GM23338 (cell line): ENCODE results near the gene TBKBP1. TPM values are rescaled to one million over a fixed set of nuclear protein-coding genes. Genes with fewer than 3 reads are reported as not detected.

Experiments
- ATAC-seq: fragments of 200-7000 bp; cut with Tn5 transposase; 3 replicates; pipeline ENCODE4 v1.9.1; 2020
- DNase-seq: peaks from one replicate; pipeline ENCODE4 v3.0.0-alpha.2; 2015; ENCODE audit warnings: low spot score
- H2AFZ ChIP-seq: fragments of 200-600 bp; sonication (generic); 2 replicates; pipeline ENCODE4 v1.8.0; 2016; ENCODE audit warnings: antibody characterized with exemption, mild to moderate bottlenecking, moderate library complexity
- H3F3A ChIP-seq: fragments of 200-600 bp; sonication (generic); replicated peaks from 2 replicates; pipeline ENCODE4 v1.8.0; 2017; ENCODE audit warnings: antibody characterized with exemption, mixed run types, low read depth
- H3K27ac ChIP-seq: fragments of 200-600 bp; sonication (generic); 2 replicates; pipeline ENCODE4 v1.6.1; 2016; ENCODE audit warnings: low read depth
- H3K27me3 ChIP-seq: fragments of 200-600 bp; sonication (generic); 2 replicates; pipeline ENCODE4 v1.8.0; 2016; ENCODE audit warnings: mild to moderate bottlenecking, mixed run types, moderate library complexity; ENCODE audit not compliant: insufficient read depth
- H3K36me3 ChIP-seq: fragments of 200-600 bp; sonication (generic); 2 replicates; pipeline ENCODE4 v1.8.0; 2016; ENCODE audit warnings: mild to moderate bottlenecking; ENCODE audit not compliant: insufficient read depth
- H3K4me1 ChIP-seq: fragments of 200-600 bp; sonication (generic); 2 replicates; pipeline ENCODE4 v1.8.0; 2016; ENCODE audit warnings: mild to moderate bottlenecking, moderate library complexity; ENCODE audit not compliant: insufficient read depth
- H3K4me2 ChIP-seq: fragments of 200-600 bp; sonication (generic); 2 replicates; pipeline ENCODE4 v1.7.1; 2017; ENCODE audit warnings: mixed run types
- H3K4me3 ChIP-seq: fragments of 200-600 bp; sonication (generic); 2 replicates; pipeline ENCODE4 v1.6.1; 2016; ENCODE audit warnings: mixed run types
- H3K79me2 ChIP-seq: fragments of 200-600 bp; sonication (generic); replicated peaks from 2 replicates; pipeline ENCODE4 v1.8.0; 2017; ENCODE audit warnings: mild to moderate bottlenecking; ENCODE audit not compliant: insufficient read depth
- H3K9me2 ChIP-seq: fragments of 200-600 bp; sonication (generic); 2 replicates; pipeline ENCODE4 v1.8.0; 2017; ENCODE audit not compliant: insufficient read depth
- H4K20me1 ChIP-seq: fragments of 200-600 bp; sonication (generic); replicated peaks from 2 replicates; pipeline ENCODE4 v1.8.0; 2017; ENCODE audit warnings: mild to moderate bottlenecking; ENCODE audit not compliant: insufficient read depth
- H3K27ac Mint-ChIP-seq: 2 replicates; pipeline ENCODE4 v1.8.0; 2020; ENCODE audit warnings: inconsistent platforms, mild to moderate bottlenecking, moderate library complexity, mixed read lengths
- H3K27me3 Mint-ChIP-seq: 3 replicates; pipeline ENCODE4 v1.8.0; 2022; ENCODE audit warnings: low read depth, mild to moderate bottlenecking, moderate library complexity, mixed read lengths, inconsistent platforms; ENCODE audit not compliant: insufficient read depth, poor library complexity
- H3K36me3 Mint-ChIP-seq: 3 replicates; pipeline ENCODE4 v1.8.0; 2021; ENCODE audit warnings: low read depth, mild to moderate bottlenecking, inconsistent platforms, moderate library complexity, mixed read lengths
- H3K4me1 Mint-ChIP-seq: 3 replicates; pipeline ENCODE4 v1.8.0; 2020; ENCODE audit warnings: mild to moderate bottlenecking, inconsistent platforms, mixed read lengths
- H3K4me3 Mint-ChIP-seq: 3 replicates; pipeline ENCODE4 v1.8.0; 2021; ENCODE audit warnings: moderate library complexity, mild to moderate bottlenecking, inconsistent platforms, mixed read lengths
- H3K9me3 Mint-ChIP-seq: 3 replicates; pipeline ENCODE4 v1.8.0; 2020; ENCODE audit warnings: moderate library complexity, mild to moderate bottlenecking, inconsistent platforms, mixed read lengths
- CREB1 ChIP-seq: fragments of 250-450 bp; sonication (Bioruptor Pico); IDR thresholded peaks from 2 replicates; pipeline ENCODE4 v1.5.0; 2020; ENCODE audit warnings: low read depth, mild to moderate bottlenecking, moderate library complexity
- CTCF ChIP-seq, 2 experiments: fragments of 200-600 bp in 1 of 2; sonication (generic) in 1 of 2; conservative IDR thresholded peaks; 2 replicates each; pipeline versions ENCODE4 v1.5.1 to v1.6.1; 2016 to 2017; ENCODE audit warnings: antibody characterized with exemption in 2 of 2, low read depth in 2 of 2, mild to moderate bottlenecking in 2 of 2, moderate library complexity in 1 of 2
- ETS1 ChIP-seq: IDR thresholded peaks from 2 replicates; pipeline ENCODE4 v1.6.1; 2016; ENCODE audit warnings: antibody characterized with exemption
- EZH2 ChIP-seq: fragments of 200-600 bp; sonication (generic); IDR thresholded peaks from one replicate; pipeline ENCODE4 v1.8.0; 2017; ENCODE audit warnings: antibody characterized with exemption, mild to moderate bottlenecking, low read depth; ENCODE audit not compliant: unreplicated experiment
- EZH2phosphoT487 ChIP-seq: fragments of 200-600 bp; sonication (generic); IDR thresholded peaks from one replicate; pipeline ENCODE4 v1.8.1; 2018; ENCODE audit warnings: antibody characterized with exemption; ENCODE audit not compliant: unreplicated experiment
- JUNB ChIP-seq: IDR thresholded peaks from one replicate; pipeline ENCODE4 v1.6.1; 2016; ENCODE audit warnings: antibody characterized with exemption; ENCODE audit not compliant: unreplicated experiment
- NANOG ChIP-seq: IDR thresholded peaks from 2 replicates; pipeline ENCODE4 v1.6.1; 2016; ENCODE audit warnings: antibody characterized with exemption, borderline replicate concordance
- POLR2AphosphoS5 ChIP-seq: IDR thresholded peaks from 2 replicates; pipeline ENCODE4 v1.6.1; 2016; ENCODE audit warnings: antibody characterized with exemption, low read depth
- REST ChIP-seq: IDR thresholded peaks from one replicate; pipeline ENCODE4 v1.6.1; 2018; ENCODE audit warnings: antibody characterized with exemption; ENCODE audit not compliant: unreplicated experiment
- STAT1 ChIP-seq: IDR thresholded peaks from one replicate; pipeline ENCODE4 v1.6.1; 2016; ENCODE audit warnings: antibody characterized with exemption; ENCODE audit not compliant: unreplicated experiment
- ZNF114 ChIP-seq: fragments of 250-450 bp; sonication (Bioruptor Pico); IDR thresholded peaks from 2 replicates; pipeline ENCODE4 v1.5.0; 2020; ENCODE audit warnings: mild to moderate bottlenecking, moderate library complexity
- ZNF331 ChIP-seq: fragments of 250-450 bp; sonication (Bioruptor Pico); IDR thresholded peaks from 2 replicates; pipeline ENCODE4 v1.5.0; 2020; ENCODE audit warnings: low read depth, mild to moderate bottlenecking, moderate library complexity
- ZNF462 ChIP-seq: fragments of 250-450 bp; sonication (Bioruptor Pico); IDR thresholded peaks from 2 replicates; pipeline ENCODE4 v1.5.0; 2020; ENCODE audit warnings: mild to moderate bottlenecking, moderate library complexity
- polyA plus RNA-seq: library from polyadenylated mRNA; unstranded; fragments of >200 nt; fragmentation: Nextera tagmentation; extraction: Ambion mirVana; gene quantifications from 2 replicates; pipeline ENCODE4 v1.2.1, GENCODE V29; 2016
- total RNA-seq: library from RNA; depleted of rRNA; stranded (reverse); fragments of >200 nt; shearing (Covaris generic); gene quantifications from 2 replicates; pipeline ENCODE4 v1.2.3, GENCODE V29; 2014

Gene TBKBP1
- total and polyA plus RNA-seq, 2 experiments from 2014 or later: 2.5 to 12.1 TPM

- Histone ChIP-seq H3K4me1 (peaks cover 5% of the 10 kb centered on the region; the same call in 1 of the 2 replicates), H3F3A (peaks cover 11% of the 10 kb centered on the region), H4K20me1 (no peaks in the 10 kb centered on the region; the same call in 1 of the 2 replicates), H3K79me2 (no peaks in the 10 kb centered on the region), H3K9me2 (no peaks in the 10 kb centered on the region), H3K4me2 (no peak overlapping the region), H3K27ac (no peak overlapping the region), H3K27me3 (peaks cover 15% of the 10 kb centered on the region), H3K36me3 (no peaks in the 10 kb centered on the region; the same call in 1 of the 2 replicates), H2AFZ (no peak overlapping the region), H3K4me3 (no peak overlapping the region)
- Mint-ChIP-seq H3K4me1 (peaks cover 20% of the 10 kb centered on the region), H3K27ac (no peak overlapping the region), H3K9me3 (no peaks in the 10 kb centered on the region), H3K36me3 (peaks cover 3% of the 10 kb centered on the region; the same call in 1 of the 3 replicates), H3K4me3 (no peak overlapping the region; the same call in 2 of the 3 replicates), H3K27me3 (peaks cover 13% of the 10 kb centered on the region)
- DNase-seq (no peak), ATAC-seq (no peak)
- TF ChIP-seq ZNF331: no peak
- TF ChIP-seq EZH2phosphoT487: no peak
- TF ChIP-seq CREB1 (CRISPR knock-in tag): no peak
- TF ChIP-seq STAT1: no peak
- no peak for TF ChIP-seq ZNF114 (CRISPR knock-in tag)
- no peak for TF ChIP-seq JUNB
- TF ChIP-seq REST: no peak
- TF ChIP-seq POLR2AphosphoS5: no peak
- no peak for TF ChIP-seq ZNF462 (CRISPR knock-in tag)
- no peak for TF ChIP-seq EZH2
- no peak for TF ChIP-seq NANOG
- no peak for TF ChIP-seq ETS1
- no peak for TF ChIP-seq CTCF (conservative IDR thresholded peaks at IDR 0.05; ENCODE audit: low read depth in 2 of 2)
Observed at GRCh38 chr17:47703671-47704070, 9.7 kb downstream of the TBKBP1 start.
